CD4-positive, CD25-positive, alpha-beta regulatory T cell (primary cell): Measurements from ENCODE around the gene SEH1L. TPM values are rescaled to one million over a fixed set of nuclear protein-coding genes. Genes with fewer than 3 reads are reported as not detected.

ENCODE experiments used
- ATAC-seq, 2 donors: fragments of 150-1000 bp; cut with Tn5 transposase; one replicate each; pipeline ENCODE4 v1.10.0; 2021; ENCODE audit warnings: low read depth in 2 of 2, moderate number of reproducible peaks in 2 of 2, moderate library complexity in 1 of 2
- DNase-seq, 3 donors: peaks; one replicate each; pipeline versions ENCODE4 v3.0.0 to v3.0.0-alpha.2; 2012 to 2022; ENCODE audit warnings: mixed read lengths in 1 of 3
- H3K27ac ChIP-seq: one replicate; pipeline ENCODE4 v1.7.0; 2013; ENCODE audit warnings: mild to moderate bottlenecking, low read length; ENCODE audit not compliant: insufficient read depth, poor library complexity, severe bottlenecking
- H3K27me3 ChIP-seq: one replicate; pipeline ENCODE4 v1.7.0; 2013; ENCODE audit warnings: low read length; ENCODE audit not compliant: control insufficient read depth, insufficient read depth
- H3K36me3 ChIP-seq: one replicate; pipeline ENCODE4 v1.7.0; 2013; ENCODE audit warnings: mild to moderate bottlenecking, low read length, moderate library complexity; ENCODE audit not compliant: control insufficient read depth, insufficient read depth
- H3K4me1 ChIP-seq: 2 replicates; pipeline ENCODE4 v1.7.0; 2013; ENCODE audit warnings: mild to moderate bottlenecking, low read length; ENCODE audit not compliant: insufficient read depth, control insufficient read depth, poor library complexity, severe bottlenecking
- H3K4me3 ChIP-seq: one replicate; pipeline ENCODE4 v1.7.0; 2013; ENCODE audit warnings: low read depth, mild to moderate bottlenecking, low read length, moderate library complexity
- H3K9me3 ChIP-seq, 2 experiments: 1 replicate in 1 of 2; 2 replicates in 1 of 2; pipeline ENCODE4 v1.7.0; 2013; ENCODE audit warnings: low read length in 2 of 2, mild to moderate bottlenecking in 1 of 2, moderate library complexity in 1 of 2; ENCODE audit not compliant: control insufficient read depth in 2 of 2
- H3K27ac Mint-ChIP-seq, 3 donors: one replicate each; pipeline ENCODE4 v1.8.0; 2020 to 2022; ENCODE audit warnings: mild to moderate bottlenecking in 3 of 3, mixed read lengths in 3 of 3, moderate library complexity in 2 of 3
- H3K27me3 Mint-ChIP-seq: one replicate; pipeline ENCODE4 v1.8.0; 2022; ENCODE audit warnings: mild to moderate bottlenecking, mixed read lengths
- H3K36me3 Mint-ChIP-seq: one replicate; pipeline ENCODE4 v1.8.0; 2020; ENCODE audit warnings: mixed read lengths
- H3K4me1 Mint-ChIP-seq, 4 donors: one replicate each; pipeline ENCODE4 v1.8.0; 2020 to 2022; ENCODE audit warnings: mixed read lengths in 4 of 4, mild to moderate bottlenecking in 1 of 4
- H3K4me3 Mint-ChIP-seq, 4 donors: one replicate each; pipeline ENCODE4 v1.8.0; 2020 to 2022; ENCODE audit warnings: mild to moderate bottlenecking in 4 of 4, mixed read lengths in 4 of 4, moderate library complexity in 3 of 4
- H3K9me3 Mint-ChIP-seq, 7 donors: one replicate each; pipeline ENCODE4 v1.8.0; 2020 to 2022; ENCODE audit warnings: mixed read lengths in 7 of 7, mild to moderate bottlenecking in 3 of 7, moderate library complexity in 2 of 7
- polyA plus RNA-seq, 4 donors: library from polyadenylated mRNA; unstranded; fragments of 300-500 nt; fragmentation: Illumina TruSeq; gene quantifications; one replicate each; pipeline ENCODE4 v1.2.3, GENCODE V29; 2021
- total RNA-seq: library from RNA; stranded (reverse); gene quantifications from one replicate; pipeline ENCODE4 v1.2.3, GENCODE V29; 2022

The SEH1L gene
- total and polyA plus RNA-seq, 5 donors from 2014 or later, result 22.0 to 33.1 (median 26.2) TPM

- no peak overlapping the region for H3K4me3 ChIP-seq
- ATAC-seq (no peak), DNase-seq (no peak)
- Mint-ChIP-seq H3K36me3 (peaks cover 55% of the 10 kb centered on the region), H3K9me3 (peaks cover 0 to 4% (median 0%) of the 10 kb centered on the region in 7 donors), H3K4me1 (peaks cover 18 to 29% (median 21%) of the 10 kb centered on the region in 4 donors), H3K27ac (peak overlapping the region in 1 of 3 donors; percentile 65), H3K27me3 (no peaks in the 10 kb centered on the region), H3K4me3 (no peak overlapping the region)
- H3K27ac ChIP-seq, result no peak overlapping the region
- peaks cover 60% of the 10 kb centered on the region for H3K36me3 ChIP-seq
- no peaks in the 10 kb centered on the region for H3K27me3 ChIP-seq
- no peaks in the 10 kb centered on the region for H3K4me1 ChIP-seq
- no peaks in the 10 kb centered on the region for H3K9me3 ChIP-seq
Measured at GRCh38 chr18:13026583-13027270, 78.9 kb downstream of the SEH1L start.

DNA sequence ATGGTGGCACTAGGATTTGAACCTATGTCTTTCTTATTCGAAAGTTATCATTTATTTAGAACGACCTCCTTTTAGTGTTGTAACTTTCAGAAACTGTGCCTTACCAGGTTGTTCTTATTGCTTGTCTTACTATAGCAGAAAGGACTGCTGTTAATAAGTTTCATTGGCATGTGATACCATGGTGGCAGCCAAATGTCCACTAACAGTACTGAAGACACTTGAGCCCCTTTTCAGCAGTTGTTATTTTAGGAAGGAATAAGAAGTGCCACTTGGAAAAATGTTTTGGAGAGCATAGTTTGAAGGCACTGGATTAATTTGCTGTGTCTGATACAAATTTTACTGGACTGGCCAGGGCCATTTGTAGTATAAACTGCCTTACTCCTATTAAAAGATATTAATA lies 81.1 kb downstream of the SEH1L start:
- H3K27ac Mint-ChIP-seq, result no peak overlapping the region

DNA sequence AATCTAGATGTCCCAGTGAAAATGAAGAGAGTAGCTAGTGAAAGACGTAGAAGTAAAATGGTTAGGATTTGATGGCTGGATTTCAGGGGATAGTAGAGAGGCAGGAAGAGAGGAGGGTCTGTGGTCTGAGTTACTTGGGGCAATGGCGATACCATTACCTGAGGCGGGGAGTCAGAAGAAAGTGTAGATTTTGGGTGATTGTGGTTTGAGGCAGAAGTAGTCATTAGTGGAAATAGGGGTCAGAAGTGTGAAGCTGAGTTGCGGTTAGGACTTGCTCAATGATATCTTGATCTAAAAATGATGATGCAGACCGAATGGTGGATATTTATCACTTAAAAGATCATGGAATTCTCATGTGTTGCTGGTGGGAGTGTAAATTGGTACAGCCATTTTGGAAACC lies 84.4 kb downstream of the SEH1L start:
- Histone ChIP-seq H3K27ac (no peak overlapping the region), H3K36me3 (peaks cover 54% of the 10 kb centered on the region), H3K4me3 (no peak overlapping the region), H3K9me3 (no peaks in the 10 kb centered on the region), H3K4me1 (no peaks in the 10 kb centered on the region), H3K27me3 (no peaks in the 10 kb centered on the region)
- Mint-ChIP-seq H3K4me1 (peaks cover 4 to 11% (median 7%) of the 10 kb centered on the region in 4 donors), H3K4me3 (no peak overlapping the region), H3K9me3 (no peaks in the 10 kb centered on the region), H3K36me3 (peaks cover 53% of the 10 kb centered on the region), H3K27me3 (no peaks in the 10 kb centered on the region), H3K27ac (peak overlapping the region in 2 of 3 donors; percentile 17 to 24)
- ATAC-seq, result no peak
- no peak for DNase-seq

More for the DNA sequence above, 81.1 kb downstream of the SEH1L start:
- DNase-seq (no peak), ATAC-seq (no peak)
- no peak overlapping the region for H3K4me3 ChIP-seq
- H3K27me3 ChIP-seq, result no peaks in the 10 kb centered on the region
- Mint-ChIP-seq H3K27me3 (no peaks in the 10 kb centered on the region), H3K4me1 (peaks cover 11 to 18% (median 15%) of the 10 kb centered on the region in 4 donors), H3K9me3 (peaks cover 0 to 2% (median 0%) of the 10 kb centered on the region in 7 donors), H3K4me3 (no peak overlapping the region), H3K36me3 (peaks cover 52% of the 10 kb centered on the region)
- H3K27ac ChIP-seq, result no peak overlapping the region
- H3K9me3 ChIP-seq, result no peaks in the 10 kb centered on the region
- peaks cover 61% of the 10 kb centered on the region for H3K36me3 ChIP-seq
- no peaks in the 10 kb centered on the region for H3K4me1 ChIP-seq

- no peaks in the 10 kb centered on the region for H3K27me3 Mint-ChIP-seq
- H3K9me3 Mint-ChIP-seq, result no peaks in the 10 kb centered on the region
Measured at GRCh38 chr18:13035249-13035914, 87.6 kb downstream of the SEH1L start.

DNA sequence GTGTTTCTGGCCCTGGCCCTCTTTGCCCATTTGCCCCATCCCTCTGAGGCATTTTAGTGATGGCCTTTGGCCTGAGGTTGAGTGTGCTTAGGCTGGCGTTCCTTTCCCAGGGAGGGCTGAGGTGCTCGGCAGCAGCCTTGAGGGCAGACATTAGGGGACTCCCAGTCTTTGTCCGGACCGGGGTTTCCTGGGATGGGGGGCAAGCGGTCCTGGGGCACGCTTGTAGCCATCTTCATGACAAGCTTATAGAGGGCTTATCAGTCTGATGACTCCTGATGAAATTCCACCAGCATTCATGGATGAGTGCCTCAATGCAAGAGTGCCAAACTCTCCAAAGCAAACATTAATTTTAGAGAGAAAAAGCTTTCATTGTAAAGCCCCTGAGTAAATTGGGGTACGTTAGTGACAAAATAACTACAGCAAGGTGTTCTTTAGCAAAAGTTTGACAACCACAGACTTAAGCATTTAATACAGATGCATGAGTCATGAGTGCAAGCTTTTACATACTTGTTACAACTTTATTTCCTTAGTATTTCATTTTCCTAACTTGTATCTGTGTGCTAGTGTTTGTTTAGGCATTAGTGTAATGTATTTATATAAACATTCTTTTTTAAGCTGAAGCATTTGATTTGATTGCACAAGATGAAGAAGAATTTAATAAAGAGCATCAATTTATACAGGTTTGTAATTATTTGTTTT lies 89.0 kb downstream of the SEH1L start:
- no peaks in the 10 kb centered on the region for H3K9me3 ChIP-seq
- no peak overlapping the region for H3K27ac ChIP-seq
- no peaks in the 10 kb centered on the region for H3K4me1 ChIP-seq
- no peaks in the 10 kb centered on the region for H3K27me3 ChIP-seq
- peaks cover 8 to 19% (median 13%) of the 10 kb centered on the region in 4 donors for H3K4me1 Mint-ChIP-seq
- ATAC-seq (no peak), DNase-seq (no peak)
- peaks cover 52% of the 10 kb centered on the region for H3K36me3 ChIP-seq
- H3K27me3 Mint-ChIP-seq, result no peaks in the 10 kb centered on the region
- H3K36me3 Mint-ChIP-seq, result peaks cover 57% of the 10 kb centered on the region
- no peak overlapping the region for H3K4me3 ChIP-seq
- H3K4me3 Mint-ChIP-seq, result no peak overlapping the region
- H3K27ac Mint-ChIP-seq, result no peak overlapping the region
- no peaks in the 10 kb centered on the region for H3K9me3 Mint-ChIP-seq

More at GRCh38 chr18:13035249-13035914, 87.6 kb downstream of the SEH1L start:
- H3K4me1 ChIP-seq, result no peaks in the 10 kb centered on the region
- no peak overlapping the region for H3K4me3 Mint-ChIP-seq
- H3K27ac ChIP-seq, result no peak overlapping the region
- peak overlapping the region in 1 of 3 donors; percentile 4 for H3K27ac Mint-ChIP-seq
- H3K27me3 ChIP-seq, result no peaks in the 10 kb centered on the region
- H3K4me3 ChIP-seq, result no peak overlapping the region
- H3K36me3 Mint-ChIP-seq, result peaks cover 60% of the 10 kb centered on the region
- DNase-seq, result no peak
- peaks cover 10 to 23% (median 14%) of the 10 kb centered on the region in 4 donors for H3K4me1 Mint-ChIP-seq
- peaks cover 54% of the 10 kb centered on the region for H3K36me3 ChIP-seq
- ATAC-seq, result no peak
- no peaks in the 10 kb centered on the region for H3K9me3 ChIP-seq

Other genes starting within 250 kb of the SEH1L start
- 8.8 TPM for gene CEP76, start 245.3 kb upstream of the SEH1L start, total RNA-seq
- 10 to 100 TPM in 2 of 4 donors, 1 to 10 TPM in 2; 7.3 to 14.2 (median 9.3) TPM for gene CEP76, start 245.3 kb upstream of the SEH1L start, polyA plus RNA-seq
- gene PSMG2, start 245.0 kb upstream of the SEH1L start, total RNA-seq, result 60.3 TPM
- gene PSMG2, start 245.0 kb upstream of the SEH1L start, polyA plus RNA-seq, result 100 to 1,000 TPM; 145 to 199 (median 154) TPM
- gene PTPN2, start 63.8 kb upstream of the SEH1L start, total RNA-seq, result 80.4 TPM
- 100 to 1,000 TPM in 1 of 4 donors, 10 to 100 TPM in 3; 62.3 to 110 (median 95.8) TPM for gene PTPN2, start 63.8 kb upstream of the SEH1L start, polyA plus RNA-seq
- gene CEP192, start 43.4 kb downstream of the SEH1L start, total RNA-seq, result 38.6 TPM
- gene CEP192, start 43.4 kb downstream of the SEH1L start, polyA plus RNA-seq, result 1 to 10 TPM; 5.3 to 7.9 (median 6.8) TPM